GM20000 (cell line): ENCODE results near the gene FAM20B.

Experiments
- DNase-seq: peaks from one replicate; pipeline ENCODE4 v3.0.0; 2012; ENCODE audit warnings: low spot score
- TF ChIP-seq, protein P1 (sequence below): IDR thresholded peaks from 2 replicates; pipeline ENCODE4 v1.5.1; 2012; ENCODE audit warnings: mild to moderate bottlenecking, control low read depth; ENCODE audit errors: extremely low read depth, missing control alignments

The FAM20B gene

DNA sequence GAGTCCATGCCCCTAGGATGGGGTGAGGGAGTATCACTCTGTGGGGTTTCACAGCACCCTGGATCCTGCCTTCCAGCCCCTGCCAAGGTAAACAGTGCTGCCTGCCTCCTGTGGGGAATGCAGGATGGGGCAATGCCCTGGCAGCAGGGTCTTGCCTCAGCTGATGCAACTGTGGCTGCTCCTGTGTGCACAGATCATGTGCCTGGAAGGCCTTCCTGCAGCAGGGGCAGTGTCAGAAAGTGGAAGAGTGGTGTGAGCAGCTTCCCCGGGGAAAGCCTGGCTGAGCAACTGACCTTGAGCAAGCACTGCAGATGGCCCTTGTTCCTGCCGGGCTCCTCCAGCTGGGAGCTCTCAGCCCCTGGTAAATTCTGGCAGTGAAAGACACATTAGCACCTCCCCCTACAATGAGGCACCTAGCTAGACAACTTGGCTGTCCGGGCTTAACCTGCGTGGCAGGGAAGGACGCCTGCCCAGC is 66.0 kb downstream of the FAM20B start:
- no peak for DNase-seq
- TF ChIP-seq, protein P1, sequence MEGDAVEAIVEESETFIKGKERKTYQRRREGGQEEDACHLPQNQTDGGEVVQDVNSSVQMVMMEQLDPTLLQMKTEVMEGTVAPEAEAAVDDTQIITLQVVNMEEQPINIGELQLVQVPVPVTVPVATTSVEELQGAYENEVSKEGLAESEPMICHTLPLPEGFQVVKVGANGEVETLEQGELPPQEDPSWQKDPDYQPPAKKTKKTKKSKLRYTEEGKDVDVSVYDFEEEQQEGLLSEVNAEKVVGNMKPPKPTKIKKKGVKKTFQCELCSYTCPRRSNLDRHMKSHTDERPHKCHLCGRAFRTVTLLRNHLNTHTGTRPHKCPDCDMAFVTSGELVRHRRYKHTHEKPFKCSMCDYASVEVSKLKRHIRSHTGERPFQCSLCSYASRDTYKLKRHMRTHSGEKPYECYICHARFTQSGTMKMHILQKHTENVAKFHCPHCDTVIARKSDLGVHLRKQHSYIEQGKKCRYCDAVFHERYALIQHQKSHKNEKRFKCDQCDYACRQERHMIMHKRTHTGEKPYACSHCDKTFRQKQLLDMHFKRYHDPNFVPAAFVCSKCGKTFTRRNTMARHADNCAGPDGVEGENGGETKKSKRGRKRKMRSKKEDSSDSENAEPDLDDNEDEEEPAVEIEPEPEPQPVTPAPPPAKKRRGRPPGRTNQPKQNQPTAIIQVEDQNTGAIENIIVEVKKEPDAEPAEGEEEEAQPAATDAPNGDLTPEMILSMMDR, result no peak

DNA sequence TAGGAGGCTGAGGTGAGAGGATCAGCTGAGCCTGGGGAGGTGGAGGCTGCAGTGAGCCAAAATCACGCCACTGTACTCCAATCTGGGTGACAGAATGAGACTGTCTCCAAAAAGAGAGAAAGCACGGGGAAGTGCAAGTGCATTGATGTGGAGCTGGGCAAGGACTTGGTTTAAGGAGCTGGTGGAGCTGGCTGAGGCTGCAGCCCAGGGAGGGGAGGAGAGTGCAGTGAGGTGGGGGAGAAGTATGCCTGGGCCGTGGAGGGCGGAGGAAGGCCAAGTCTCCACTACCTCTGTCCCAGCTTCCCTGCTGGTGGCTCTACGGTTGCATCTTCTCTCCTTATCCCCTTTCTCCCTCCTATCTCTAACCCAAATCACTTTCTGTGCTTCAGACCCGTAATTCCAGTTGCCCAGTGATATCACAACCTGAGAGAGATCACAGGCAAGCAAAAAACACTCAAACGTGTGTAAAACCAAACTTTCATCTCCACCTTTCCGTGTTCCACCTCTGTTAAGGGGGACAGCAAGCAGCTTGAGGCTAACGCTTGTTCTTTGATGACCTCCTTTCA is 67.3 kb downstream of the FAM20B start:
- TF ChIP-seq, protein P1, result no peak

DNA sequence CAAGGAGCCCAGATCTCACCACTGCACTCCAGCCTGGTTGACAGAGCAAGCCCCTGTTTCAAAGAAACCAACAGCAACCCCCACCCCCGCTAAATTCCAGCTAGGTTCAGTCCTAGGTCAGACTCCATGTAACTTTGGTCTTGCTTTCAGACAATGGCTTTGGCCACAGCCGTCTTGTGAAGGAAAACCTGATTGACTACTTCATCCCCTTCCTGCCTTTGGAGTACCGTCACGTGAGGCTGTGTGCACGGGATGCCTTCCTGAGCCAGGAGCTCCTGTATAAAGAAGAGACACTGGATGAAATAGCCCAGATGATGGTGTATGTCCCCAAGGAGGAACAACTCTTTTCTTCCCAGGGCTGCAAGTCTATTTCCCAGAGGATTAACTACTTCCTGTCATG is 69.1 kb downstream of the FAM20B start:
- DNase-seq, result no peak

More for the DNA sequence above, 67.3 kb downstream of the FAM20B start:
- DNase-seq, result no peak

DNA sequence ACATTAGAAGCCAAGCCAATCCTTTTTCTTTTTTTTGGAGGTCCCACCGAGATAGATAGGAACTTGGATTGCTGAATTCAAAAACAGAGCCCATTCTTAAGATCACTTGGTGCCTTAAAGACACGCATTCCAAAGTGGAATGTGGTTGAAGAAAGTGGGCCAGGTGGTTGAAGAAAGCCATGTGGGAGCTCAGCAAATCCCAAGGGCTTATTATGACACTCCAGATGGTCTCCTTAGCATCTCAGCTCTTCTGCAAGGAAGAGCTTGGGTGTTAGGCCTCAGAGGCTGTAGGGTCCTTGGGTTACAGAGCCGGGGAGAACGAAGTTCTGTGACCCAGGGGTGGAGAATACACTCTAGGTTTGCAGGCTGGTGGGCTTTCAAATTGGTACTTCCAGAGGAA is 69.7 kb downstream of the FAM20B start:
- no peak for DNase-seq
- TF ChIP-seq, protein P1, result no peak

More for the DNA sequence above, 69.1 kb downstream of the FAM20B start:
- TF ChIP-seq, protein P1, result no peak

DNA sequence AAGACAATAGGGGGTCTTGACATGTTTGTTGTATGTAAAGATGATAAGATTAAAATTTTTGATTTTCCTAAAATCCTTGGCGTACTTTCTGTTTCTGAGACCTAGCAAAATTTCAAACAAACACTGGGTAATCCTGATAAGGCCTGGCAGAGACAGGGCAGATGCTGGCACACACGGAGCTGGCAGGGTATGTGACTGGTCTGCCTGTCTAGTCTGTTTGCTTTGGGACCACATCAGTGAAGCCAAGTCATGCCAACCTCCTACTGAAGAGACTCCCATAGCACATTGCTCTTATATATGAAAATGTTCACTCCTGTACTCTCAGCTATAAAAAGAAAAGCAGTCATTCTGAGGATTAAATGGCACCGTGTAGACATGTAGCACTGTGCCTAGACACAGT is 70.2 kb downstream of the FAM20B start:
- DNase-seq, result no peak
- TF ChIP-seq, protein P1, result no peak

DNA sequence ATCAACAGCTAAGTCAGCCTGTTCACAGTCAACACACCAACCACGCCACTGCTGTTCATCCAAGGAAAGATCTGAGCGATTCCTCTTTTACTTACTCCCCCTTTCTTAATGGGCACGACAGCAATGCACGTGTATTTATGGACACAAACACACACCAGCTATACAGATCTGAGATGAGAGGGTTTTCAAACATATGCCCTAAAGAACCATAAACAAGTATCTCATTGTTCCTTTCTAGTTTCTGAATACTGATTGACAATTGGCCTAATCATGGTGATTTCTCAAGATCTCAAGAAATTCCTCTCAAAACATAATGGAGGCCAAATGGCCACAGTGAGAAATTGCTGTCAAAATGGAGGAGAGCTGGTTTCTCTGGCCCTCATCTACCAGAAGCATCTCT is 74.2 kb downstream of the FAM20B start:
- DNase-seq, result no peak
- TF ChIP-seq, protein P1, result no peak

DNA sequence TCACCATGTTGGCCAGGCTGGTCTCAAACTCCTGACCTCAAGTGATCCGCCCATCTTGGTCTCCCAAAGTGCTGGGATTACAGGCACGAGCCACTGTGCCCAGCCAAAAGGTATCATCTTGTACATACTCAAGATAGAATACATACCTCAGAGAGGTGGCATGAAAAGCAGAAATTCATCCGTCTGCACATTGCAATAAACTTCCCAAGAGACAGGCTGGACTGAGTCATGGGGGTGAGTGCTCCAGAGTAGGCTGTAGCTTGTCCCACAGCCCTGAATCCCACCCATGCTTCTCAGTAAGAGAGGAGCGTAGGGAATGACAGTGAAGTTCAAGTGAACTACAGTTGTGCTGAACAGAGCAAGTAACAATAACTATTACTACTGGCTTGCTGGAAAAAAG is 75.9 kb downstream of the FAM20B start:
- no peak for DNase-seq
- TF ChIP-seq, protein P1, result no peak
